Stimulated activated naive CD8-positive, alpha-beta T cell treated with anti-CD3 and anti-CD28 coated beads, Interleukin-15, Interleukin-2, amounts not matched to agents 100 ng/mL and 50 ng/mL, for 24 hours (primary cell): ENCODE data around the gene KATNAL2.
A peak's percentile ranks its signal among the peaks of the same experiment; 100 is the strongest.

Source experiments
- H3K27ac Mint-ChIP-seq: one replicate; pipeline ENCODE4 v1.8.0; 2021; ENCODE audit warnings: mild to moderate bottlenecking, mixed read lengths
- H3K27me3 Mint-ChIP-seq: one replicate; pipeline ENCODE4 v1.8.0; 2021; ENCODE audit warnings: mixed read lengths
- H3K36me3 Mint-ChIP-seq: one replicate; pipeline ENCODE4 v1.8.0; 2021; ENCODE audit warnings: low read depth, mixed read lengths
- H3K4me1 Mint-ChIP-seq: one replicate; pipeline ENCODE4 v1.8.0; 2021; ENCODE audit warnings: low read depth, mixed read lengths
- H3K4me3 Mint-ChIP-seq: one replicate; pipeline ENCODE4 v1.8.0; 2021; ENCODE audit warnings: mild to moderate bottlenecking, mixed read lengths
- H3K9me3 Mint-ChIP-seq: one replicate; pipeline ENCODE4 v1.8.0; 2021; ENCODE audit warnings: mixed read lengths

Gene KATNAL2

GRCh38 chr18:47150824-47151366, 233.5 kb downstream of the KATNAL2 start:
- H3K36me3 Mint-ChIP-seq: peaks cover 18% of the 10 kb centered on the region
- no peaks in the 10 kb centered on the region for H3K27me3 Mint-ChIP-seq
- peaks cover 36% of the 10 kb centered on the region for H3K4me1 Mint-ChIP-seq
- peak overlapping the region; percentile 96 for H3K27ac Mint-ChIP-seq
- no peaks in the 10 kb centered on the region for H3K9me3 Mint-ChIP-seq
- H3K4me3 Mint-ChIP-seq: peak overlapping the region; percentile 94

GRCh38 chr18:47151439-47151838, 234.0 kb downstream of the KATNAL2 start:
- no peaks in the 10 kb centered on the region for H3K27me3 Mint-ChIP-seq
- H3K4me3 Mint-ChIP-seq: peak overlapping the region; percentile 94
- peaks cover 36% of the 10 kb centered on the region for H3K4me1 Mint-ChIP-seq
- H3K27ac Mint-ChIP-seq: peak overlapping the region; percentile 61
- H3K36me3 Mint-ChIP-seq: peaks cover 19% of the 10 kb centered on the region
- H3K9me3 Mint-ChIP-seq: no peaks in the 10 kb centered on the region
